ENCODE results near the gene PHLDA1. TPM values are rescaled to one million over a fixed set of nuclear protein-coding genes. Genes with fewer than 3 reads are reported as not detected.

Gene PHLDA1
- total RNA-seq, 1 experiment from 2014 or later: 159 TPM

GRCh38 chr12:76007640-76008039 is 23.9 kb downstream of the PHLDA1 start:
- in situ Hi-C loops (cut with HindIII; ENCODE audit: low pct_unique_long_range_greater_than_20kb, low sequenced_read_pairs) (no loop called here), intact Hi-C loops (cut with micrococcal nuclease; ENCODE audit: unreplicated experiment) (no loop called here)
- Histone ChIP-seq H3K4me1 (ENCODE audit: control insufficient read depth, insufficient read depth, low read length) (no peaks in the 10 kb centered on the region), H3K27me3 (ENCODE audit: control insufficient read depth, insufficient read depth, low read length) (no peaks in the 10 kb centered on the region), H3K4me3 (ENCODE audit: low read depth in 2 of 2, low read length in 2 of 2) (no peak overlapping the region), H3K27ac (ENCODE audit: low read length) (peak overlapping the region; percentile 60), H3K9me3 (ENCODE audit: control insufficient read depth, insufficient read depth, low read depth, low read length) (peaks cover 5% of the 10 kb centered on the region; the same call in 1 of the 2 replicates), H3K36me3 (ENCODE audit: control insufficient read depth, insufficient read depth, low read length) (no peaks in the 10 kb centered on the region)
- CTCF ChIA-PET: no interaction called here
- POLR2A ChIA-PET: no interaction called here
- BruUV-seq (replicated peaks): no TSS peak
- DNase-seq (ENCODE audit: low read depth, low spot score) (no peak), ATAC-seq (no peak)
- TF ChIP-seq REST (IDR thresholded peaks at IDR 0.05; ENCODE audit: insufficient read depth in 1 of 2, low read depth in 2 of 2, low read length in 1 of 2): no peak
- no peak for TF ChIP-seq POLR2AphosphoS5 (IDR thresholded peaks at IDR 0.05; ENCODE audit: low read depth, low read length)
- no peak for TF ChIP-seq TCF7L2 (IDR thresholded peaks at IDR 0.05; ENCODE audit: low read depth, low read length)
- TF ChIP-seq CTCF (IDR thresholded peaks at IDR 0.05): no peak
- TF ChIP-seq SIN3A (IDR thresholded peaks at IDR 0.05; ENCODE audit: borderline replicate concordance, insufficient read depth, low read depth, low read length): no peak

- DNase-seq (ENCODE audit: low read depth, low spot score) (no peak), ATAC-seq (no peak)
- H3K4me3 ChIP-seq (ENCODE audit: low read depth in 2 of 2, low read length in 2 of 2): no peak overlapping the region
- no peak for TF ChIP-seq REST (IDR thresholded peaks at IDR 0.05; ENCODE audit: insufficient read depth in 1 of 2, low read depth in 2 of 2, low read length in 1 of 2)
- TF ChIP-seq CTCF (IDR thresholded peaks at IDR 0.05): no peak
- no peak for TF ChIP-seq POLR2AphosphoS5 (IDR thresholded peaks at IDR 0.05; ENCODE audit: low read depth, low read length)
- no peak for TF ChIP-seq SIN3A (IDR thresholded peaks at IDR 0.05; ENCODE audit: borderline replicate concordance, insufficient read depth, low read depth, low read length)
- no peak for TF ChIP-seq TCF7L2 (IDR thresholded peaks at IDR 0.05; ENCODE audit: low read depth, low read length)
- BruUV-seq (replicated peaks): no TSS peak
- intact Hi-C loops (cut with micrococcal nuclease; ENCODE audit: unreplicated experiment): no loop called here
- CTCF ChIA-PET: no interaction called here
- POLR2A ChIA-PET: no interaction called here
- H3K36me3 ChIP-seq (ENCODE audit: control insufficient read depth, insufficient read depth, low read length): no peaks in the 10 kb centered on the region
- peaks cover 5% of the 10 kb centered on the region; the same call in 1 of the 2 replicates for H3K9me3 ChIP-seq (ENCODE audit: control insufficient read depth, insufficient read depth, low read depth, low read length)
- H3K4me1 ChIP-seq (ENCODE audit: control insufficient read depth, insufficient read depth, low read length): no peaks in the 10 kb centered on the region
- peak overlapping the region; percentile 26 for H3K27ac ChIP-seq (ENCODE audit: low read length)
- H3K27me3 ChIP-seq (ENCODE audit: control insufficient read depth, insufficient read depth, low read length): no peaks in the 10 kb centered on the region
- in situ Hi-C loops (cut with HindIII; ENCODE audit: low pct_unique_long_range_greater_than_20kb, low sequenced_read_pairs): no loop called here
Observed at GRCh38 chr12:76006028-76006925, 25.3 kb downstream of the PHLDA1 start.

All from Panc1 (cell line).